GM19463 (cell line): ENCODE measurements around the gene PLCB1.
A peak's percentile ranks its signal among the peaks of the same experiment; 100 is the strongest.

Experiments used
- ATAC-seq: cut with Tn5 transposase; IDR thresholded peaks from one replicate; pipeline ENCODE4 v1.9.1; 2021; ENCODE audit warnings: mild to moderate bottlenecking, moderate library complexity; ENCODE audit not compliant: unreplicated experiment

Gene PLCB1

GRCh38 chr20:8208226-8208625 is 76.2 kb downstream of the PLCB1 start:
- ATAC-seq: no peak

GRCh38 chr20:8209061-8209460 is 77.0 kb downstream of the PLCB1 start:
- ATAC-seq: peak; percentile 42

DNA sequence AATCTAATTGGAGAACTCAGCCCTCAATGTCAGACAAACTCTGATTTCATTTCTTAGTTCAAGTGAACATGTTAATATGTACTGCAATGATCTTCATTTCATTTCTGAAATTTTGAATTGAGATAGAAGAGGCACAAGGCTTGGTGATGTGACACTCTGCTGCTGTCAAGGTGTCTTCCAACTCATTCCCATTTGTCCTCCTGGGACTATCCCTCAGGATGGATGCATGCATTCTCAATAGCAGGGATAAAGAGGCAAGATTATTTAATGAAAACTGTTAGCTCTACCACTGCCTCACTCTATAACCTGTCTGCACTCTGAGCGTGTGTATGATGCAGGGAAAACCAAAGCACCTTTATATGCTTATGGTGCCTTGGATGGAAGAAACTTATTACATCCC is 78.7 kb downstream of the PLCB1 start:
- no peak for ATAC-seq

GRCh38 chr20:8212286-8212685 is 80.2 kb downstream of the PLCB1 start:
- no peak for ATAC-seq

DNA sequence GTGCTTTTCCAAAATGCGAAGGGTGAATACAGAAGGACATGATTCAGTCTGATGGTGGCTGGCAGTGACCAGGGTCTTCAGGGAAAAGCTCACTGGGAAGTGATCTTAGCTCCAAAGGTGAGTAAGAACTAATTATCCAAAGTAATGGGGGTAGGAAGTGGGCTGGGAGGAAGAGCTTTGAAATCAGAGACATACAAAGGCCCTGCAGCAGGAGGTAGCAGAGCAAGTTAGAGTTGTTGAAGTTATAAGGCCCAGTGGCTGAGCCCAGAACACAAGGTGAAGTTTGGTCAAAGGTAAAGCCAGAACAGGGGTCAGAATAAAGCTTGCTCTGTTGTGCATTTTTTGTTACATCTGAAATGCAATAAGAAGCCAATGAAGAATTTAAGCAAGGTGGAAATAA is 81.2 kb downstream of the PLCB1 start:
- no peak for ATAC-seq

DNA sequence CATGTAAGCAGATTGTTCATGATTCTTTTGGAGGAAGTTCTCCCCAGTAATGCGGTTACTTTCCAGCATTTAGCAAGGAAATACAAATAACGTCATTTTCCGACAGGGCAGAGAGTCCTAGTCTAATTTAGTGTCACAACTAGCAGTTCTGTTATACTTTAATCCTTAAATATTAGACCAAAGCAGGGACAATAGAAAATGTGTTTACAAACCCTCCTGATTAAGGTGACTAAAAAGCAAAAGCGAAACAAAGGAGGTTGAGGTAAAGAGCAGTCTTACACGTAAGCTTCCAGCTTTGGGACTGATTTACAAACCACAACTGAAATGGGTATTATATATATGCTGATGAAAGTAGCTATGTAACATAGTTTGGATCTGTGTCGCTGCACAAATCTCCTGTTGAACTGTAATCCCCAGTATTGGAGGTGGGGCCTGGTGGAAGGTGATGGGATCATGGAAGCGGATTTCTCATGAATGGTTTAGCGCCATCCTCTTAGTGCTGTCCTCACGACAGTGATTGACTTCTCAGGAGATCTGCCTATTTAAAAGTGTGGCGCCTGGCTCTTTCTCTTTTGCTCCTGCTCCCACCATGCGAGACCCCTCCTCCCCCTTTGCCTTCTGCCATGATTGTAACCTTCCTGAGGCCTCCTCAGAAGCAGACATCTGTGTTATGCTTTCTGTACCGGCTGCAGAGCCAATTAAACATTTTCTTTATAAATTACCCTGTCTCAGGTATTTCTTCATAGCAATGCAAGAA is 81.9 kb downstream of the PLCB1 start:
- ATAC-seq: peak; percentile 84

DNA sequence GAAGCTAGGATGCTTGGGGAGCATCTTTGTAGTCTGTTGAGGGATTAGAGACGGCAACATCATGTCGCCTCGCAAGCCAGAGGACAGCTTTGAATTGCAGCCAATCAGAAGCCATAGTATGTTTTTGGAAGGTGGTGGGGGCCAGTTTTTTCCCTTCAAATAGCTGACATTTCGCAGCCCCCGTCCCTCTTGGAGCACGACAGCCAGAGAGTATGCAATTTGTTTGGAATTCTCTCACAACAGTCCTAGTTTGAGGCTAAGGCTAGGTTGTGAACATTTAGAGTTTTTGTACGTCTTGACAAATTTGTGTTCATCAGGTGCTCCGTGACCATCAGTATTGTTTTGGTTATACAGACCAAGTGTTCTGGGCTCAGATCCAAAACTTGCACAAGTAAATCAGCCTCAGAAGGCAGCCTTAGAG is 83.3 kb downstream of the PLCB1 start:
- no peak for ATAC-seq

GRCh38 chr20:8216375-8217200 is 84.5 kb downstream of the PLCB1 start:
- ATAC-seq: no peak

- no peak for ATAC-seq
Observed at GRCh38 chr20:8218861-8219260, 86.8 kb downstream of the PLCB1 start.

- no peak for ATAC-seq
Observed at GRCh38 chr20:8219403-8219802, 87.3 kb downstream of the PLCB1 start.

GRCh38 chr20:8220716-8221115 is 88.7 kb downstream of the PLCB1 start:
- ATAC-seq: no peak

DNA sequence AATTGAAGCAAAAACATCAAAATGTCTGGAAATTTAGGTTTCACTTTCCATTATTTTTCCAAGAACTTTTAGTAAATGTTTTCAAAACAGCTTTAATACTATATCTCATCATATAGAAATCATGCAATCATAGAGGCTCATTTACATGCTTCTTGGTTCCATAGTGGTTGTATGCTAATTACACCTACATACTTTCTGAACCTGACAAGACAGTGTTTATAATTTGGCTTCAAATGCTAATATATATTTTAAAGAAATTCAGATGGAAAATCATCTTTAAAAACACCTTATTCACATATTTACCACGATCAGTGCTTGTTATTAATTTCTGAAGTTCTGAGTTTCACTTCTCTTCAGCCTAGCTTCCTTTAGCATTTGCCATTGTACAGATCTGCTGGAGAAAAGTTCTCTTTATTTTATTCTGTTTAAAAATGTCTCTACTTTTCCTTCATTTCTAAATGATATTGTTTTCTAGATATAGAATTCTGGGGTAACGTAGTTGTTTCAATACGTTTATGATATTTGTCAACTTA is 89.9 kb downstream of the PLCB1 start:
- ATAC-seq: peak; percentile 50

- no peak for ATAC-seq
Observed at GRCh38 chr20:8223091-8223870, 91.2 kb downstream of the PLCB1 start.

- ATAC-seq: no peak
Observed at GRCh38 chr20:8225658-8226057, 93.6 kb downstream of the PLCB1 start.

DNA sequence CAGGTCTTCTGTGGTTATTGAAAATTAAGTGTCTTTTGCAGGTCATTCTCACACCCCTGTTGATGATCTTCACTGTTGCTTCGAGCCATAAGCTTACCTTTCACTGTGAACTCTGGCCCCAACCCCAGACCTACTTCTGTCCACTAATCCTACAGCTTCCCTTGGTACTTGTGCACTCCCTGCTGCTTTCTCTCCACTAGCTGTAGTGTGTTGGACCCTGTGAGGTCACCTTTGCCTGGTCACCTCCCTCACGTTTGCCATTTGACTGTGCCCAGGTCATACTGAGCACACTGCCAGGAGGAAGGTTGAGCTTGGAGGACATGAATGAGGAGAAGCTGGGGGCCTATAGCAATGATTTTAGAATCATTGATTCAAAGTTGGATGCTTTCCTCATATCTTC is 94.0 kb downstream of the PLCB1 start:
- no peak for ATAC-seq

- ATAC-seq: no peak
Observed at GRCh38 chr20:8227293-8227692, 95.2 kb downstream of the PLCB1 start.

DNA sequence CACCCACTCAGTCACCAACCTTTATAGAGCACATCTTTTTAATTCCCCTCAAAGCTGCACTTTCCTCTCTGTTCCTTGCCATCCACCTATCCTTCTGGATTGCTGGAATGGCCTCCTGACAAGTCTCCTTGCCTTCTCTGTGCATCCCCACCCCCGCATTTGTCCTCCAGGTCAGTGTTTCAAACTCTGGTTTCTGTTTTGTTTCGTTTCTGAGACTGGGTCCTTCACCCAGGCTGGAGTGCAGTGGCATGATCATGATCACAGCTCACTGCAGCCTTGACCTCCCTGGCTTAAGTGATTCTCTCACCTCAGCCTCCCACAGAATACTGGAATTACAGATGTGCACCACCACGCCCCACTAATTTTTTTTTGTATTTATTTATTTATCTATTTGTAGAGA is 96.2 kb downstream of the PLCB1 start:
- peak; percentile 72 for ATAC-seq

- no peak for ATAC-seq
Observed at GRCh38 chr20:8229090-8229489, 97.0 kb downstream of the PLCB1 start.

DNA sequence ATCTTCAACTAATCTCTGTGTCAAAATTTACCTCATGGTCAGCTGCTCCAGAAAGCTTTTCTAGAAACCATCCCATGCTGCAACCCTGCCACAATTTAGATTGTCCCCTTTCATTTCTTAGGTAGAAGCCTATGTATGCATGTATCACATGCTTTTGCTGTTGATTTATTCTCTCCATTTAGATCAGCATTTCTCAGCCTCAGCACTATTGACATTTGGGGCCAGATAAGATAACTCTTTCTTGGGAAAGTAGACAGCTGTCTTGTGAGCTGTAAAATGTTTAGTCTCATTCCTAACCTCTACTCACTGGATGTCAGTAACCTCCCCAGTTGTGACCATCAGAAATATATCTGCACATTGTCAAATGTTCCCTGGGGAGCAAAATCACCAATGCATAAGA is 99.0 kb downstream of the PLCB1 start:
- no peak for ATAC-seq

DNA sequence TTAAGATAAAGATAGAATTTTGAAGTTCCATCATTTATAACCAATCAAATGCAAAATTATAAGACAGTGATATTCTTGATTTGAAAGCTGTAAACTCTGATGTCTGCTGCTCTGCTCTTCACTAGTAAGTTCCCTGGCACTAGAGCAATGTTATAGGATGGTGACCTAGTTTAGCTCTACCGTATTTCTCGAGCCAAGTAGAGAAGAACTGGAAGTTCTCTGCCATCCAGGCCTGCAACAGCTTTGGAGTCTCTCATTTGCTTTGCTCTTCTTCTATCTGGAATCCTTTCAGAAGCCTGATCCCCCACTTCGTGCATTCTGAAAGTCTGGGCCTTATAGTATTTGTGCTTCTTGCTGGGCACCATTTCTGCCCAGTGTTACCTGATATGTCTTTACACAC is 100.3 kb downstream of the PLCB1 start:
- ATAC-seq: no peak

GRCh38 chr20:8234580-8234979 is 102.5 kb downstream of the PLCB1 start:
- ATAC-seq: no peak
